Spinal cord (tissue), 10 donors: ENCODE data around the gene PARVG. TPM values are rescaled to one million over a fixed set of nuclear protein-coding genes. Genes with fewer than 3 reads are reported as not detected.

Experiments
- DNase-seq, 6 donors: peaks; one replicate each; pipeline versions ENCODE4 v3.0.0 to v3.0.0-alpha.2; 2013 to 2015; ENCODE audit warnings: low spot score in 6 of 6, low read depth in 4 of 6
- H3K27ac ChIP-seq: one replicate; pipeline ENCODE4 v1.5.1; 2013; ENCODE audit warnings: low read depth, low read length, control low read depth
- H3K27me3 ChIP-seq: one replicate; pipeline ENCODE4 v1.6.1; 2013; ENCODE audit warnings: low read length; ENCODE audit not compliant: control insufficient read depth, insufficient read depth
- H3K36me3 ChIP-seq: one replicate; pipeline ENCODE4 v1.6.1; 2013; ENCODE audit warnings: low read length; ENCODE audit not compliant: control insufficient read depth, insufficient read depth
- H3K4me1 ChIP-seq: one replicate; pipeline ENCODE4 v1.6.1; 2013; ENCODE audit warnings: low read length; ENCODE audit not compliant: control insufficient read depth, insufficient read depth
- H3K4me3 ChIP-seq: one replicate; pipeline ENCODE4 v1.5.1; 2013; ENCODE audit warnings: low read depth, low read length, control low read depth
- H3K9me3 ChIP-seq: one replicate; pipeline ENCODE4 v1.6.1; 2013; ENCODE audit warnings: low read length; ENCODE audit not compliant: control insufficient read depth, insufficient read depth
- WGBS: methylation state at CpG from one replicate; pipeline ENCODE4 v1.1.5; 2013; ENCODE audit warnings: missing lambda C conversion rate; ENCODE audit not compliant: insufficient coverage; 5-methylcytosine and 5-hydroxymethylcytosine counted together
- polyA plus RNA-seq, 2 donors: library from polyadenylated mRNA; unstranded; fragments of 120-200 nt; gene quantifications; one replicate each; pipeline ENCODE4 v1.2.1, GENCODE V29; 2013; ENCODE audit not compliant: insufficient read length in 2 of 2
- total RNA-seq, 2 donors: library from RNA; depleted of rRNA in 1 of 2; stranded (reverse); fragments of 120-200 nt in 1 of 2; fragments of >200 nt in 1 of 2; gene quantifications; one replicate each; pipeline versions ENCODE4 v1.2.3 to v1.2.4, GENCODE V29; 2013 to 2014
- donor health status: healthy.

Gene PARVG
- total and polyA plus RNA-seq, 4 donors: 5.8 to 7.3 (median 6.5) TPM

DNA sequence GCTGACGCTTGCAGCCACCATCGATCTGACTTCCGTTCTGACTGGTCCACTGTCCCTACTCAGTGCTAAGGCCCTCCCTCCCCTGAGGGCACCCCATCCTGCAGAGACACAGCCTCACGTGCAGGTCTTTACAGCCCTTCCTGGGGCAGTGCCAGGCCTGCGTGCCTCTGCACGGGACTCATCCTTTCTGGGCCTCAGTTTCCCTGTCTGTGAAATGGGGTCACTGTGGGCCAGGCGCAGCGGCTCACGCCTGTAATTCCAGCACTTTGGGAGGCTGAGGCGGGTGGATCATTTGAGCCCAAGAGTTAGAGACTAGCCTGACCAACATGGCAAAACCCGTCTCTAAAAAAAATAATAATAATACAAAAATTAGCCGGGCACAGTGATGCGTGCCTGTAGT lies 17.8 kb upstream of the PARVG start:
- Histone ChIP-seq H3K27ac (no peak overlapping the region), H3K4me1 (peaks cover 47% of the 10 kb centered on the region), H3K27me3 (no peaks in the 10 kb centered on the region), H3K4me3 (no peak overlapping the region), H3K9me3 (no peaks in the 10 kb centered on the region), H3K36me3 (peaks cover 15% of the 10 kb centered on the region)
- DNase-seq: no peak
- 89% methylated on average over 7 of the region's 13 CpGs for WGBS

DNA sequence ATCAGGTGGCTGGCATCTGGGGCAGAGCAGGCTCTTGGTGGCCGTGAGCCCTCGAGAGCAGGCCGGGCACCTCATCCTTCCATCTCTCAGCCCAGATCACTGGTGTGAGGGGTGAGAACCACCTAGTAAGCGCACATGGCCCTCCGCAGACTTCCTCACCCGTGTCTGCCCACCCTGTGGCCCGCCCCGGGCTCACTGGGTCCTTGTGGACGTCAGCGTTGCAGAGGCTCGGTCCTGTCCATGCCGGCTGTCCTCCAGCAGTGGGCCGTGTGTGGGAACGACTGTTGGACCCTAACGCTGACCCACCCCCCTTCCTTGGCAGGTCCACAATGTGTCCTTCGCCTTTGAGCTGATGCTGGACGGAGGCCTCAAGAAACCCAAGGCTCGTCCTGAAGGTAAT lies 17.2 kb upstream of the PARVG start:
- Histone ChIP-seq H3K4me1 (peaks cover 42% of the 10 kb centered on the region), H3K4me3 (no peak overlapping the region), H3K9me3 (no peaks in the 10 kb centered on the region), H3K27me3 (no peaks in the 10 kb centered on the region), H3K36me3 (peaks cover 19% of the 10 kb centered on the region), H3K27ac (no peak overlapping the region)
- no peak for DNase-seq
- 94% methylated on average over 18 of the region's 18 CpGs for WGBS

DNA sequence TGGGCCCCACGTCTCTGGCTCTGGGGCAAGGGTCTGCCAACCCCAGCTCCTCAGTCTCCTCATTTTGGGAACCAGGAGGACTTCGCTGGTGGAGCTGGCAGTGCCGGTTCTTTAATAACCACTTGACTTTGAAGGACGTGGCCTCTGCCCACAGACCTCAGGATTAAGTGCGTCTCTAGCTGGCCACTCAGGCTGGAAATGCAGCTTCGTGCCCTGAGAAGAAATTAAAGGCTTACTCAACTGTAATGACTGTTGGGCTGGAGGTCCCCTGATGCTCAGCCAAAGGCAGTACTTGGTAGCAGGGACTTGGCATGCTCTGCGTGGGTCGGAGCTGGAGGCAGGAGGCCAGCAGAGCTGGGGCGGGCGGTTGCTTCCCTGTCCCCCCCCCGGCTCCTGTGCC lies 16.7 kb upstream of the PARVG start:
- Histone ChIP-seq H3K4me3 (no peak overlapping the region), H3K4me1 (peaks cover 37% of the 10 kb centered on the region)

DNA sequence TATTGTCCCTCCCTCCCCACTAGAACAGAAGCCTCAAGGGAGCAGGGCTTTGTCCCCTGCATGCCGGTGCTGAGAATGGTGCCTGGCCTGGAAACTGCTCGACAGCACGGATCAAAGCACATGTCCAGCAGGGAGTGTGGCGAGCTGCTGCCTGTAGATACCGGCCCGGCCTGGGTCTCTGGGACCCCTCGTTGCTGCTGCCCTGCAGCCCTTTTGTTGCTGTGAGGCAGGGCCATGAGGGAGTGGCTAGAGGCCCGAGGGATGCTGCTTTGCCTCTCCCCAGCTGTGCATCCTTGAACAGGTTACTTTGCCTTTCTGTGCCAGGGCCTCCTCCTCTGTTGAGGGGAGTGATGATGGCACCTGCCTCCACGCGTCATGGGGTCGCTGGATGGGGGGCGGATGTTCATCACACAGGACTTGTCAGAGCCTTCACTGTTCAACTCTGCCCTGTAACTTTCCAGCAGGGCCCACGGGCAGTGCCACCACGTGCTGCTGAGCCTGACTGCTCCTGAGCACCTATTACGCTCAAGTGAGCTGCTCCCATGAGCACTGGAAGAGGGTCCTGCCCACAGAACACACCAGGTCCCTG lies 15.3 kb upstream of the PARVG start:
- Histone ChIP-seq H3K4me1 (peaks cover 25% of the 10 kb centered on the region), H3K4me3 (no peak overlapping the region), H3K9me3 (no peaks in the 10 kb centered on the region), H3K27me3 (no peaks in the 10 kb centered on the region), H3K27ac (no peak overlapping the region), H3K36me3 (peaks cover 21% of the 10 kb centered on the region)
- no peak for DNase-seq
- WGBS: 79% methylated on average over 11 of the region's 15 CpGs

More for the DNA sequence above, 16.7 kb upstream of the PARVG start:
- WGBS: 50% methylated on average over 11 of the region's 11 CpGs
- no peaks in the 10 kb centered on the region for H3K27me3 ChIP-seq
- H3K9me3 ChIP-seq: no peaks in the 10 kb centered on the region
- peaks cover 21% of the 10 kb centered on the region for H3K36me3 ChIP-seq
- no peak overlapping the region for H3K27ac ChIP-seq
- no peak for DNase-seq

DNA sequence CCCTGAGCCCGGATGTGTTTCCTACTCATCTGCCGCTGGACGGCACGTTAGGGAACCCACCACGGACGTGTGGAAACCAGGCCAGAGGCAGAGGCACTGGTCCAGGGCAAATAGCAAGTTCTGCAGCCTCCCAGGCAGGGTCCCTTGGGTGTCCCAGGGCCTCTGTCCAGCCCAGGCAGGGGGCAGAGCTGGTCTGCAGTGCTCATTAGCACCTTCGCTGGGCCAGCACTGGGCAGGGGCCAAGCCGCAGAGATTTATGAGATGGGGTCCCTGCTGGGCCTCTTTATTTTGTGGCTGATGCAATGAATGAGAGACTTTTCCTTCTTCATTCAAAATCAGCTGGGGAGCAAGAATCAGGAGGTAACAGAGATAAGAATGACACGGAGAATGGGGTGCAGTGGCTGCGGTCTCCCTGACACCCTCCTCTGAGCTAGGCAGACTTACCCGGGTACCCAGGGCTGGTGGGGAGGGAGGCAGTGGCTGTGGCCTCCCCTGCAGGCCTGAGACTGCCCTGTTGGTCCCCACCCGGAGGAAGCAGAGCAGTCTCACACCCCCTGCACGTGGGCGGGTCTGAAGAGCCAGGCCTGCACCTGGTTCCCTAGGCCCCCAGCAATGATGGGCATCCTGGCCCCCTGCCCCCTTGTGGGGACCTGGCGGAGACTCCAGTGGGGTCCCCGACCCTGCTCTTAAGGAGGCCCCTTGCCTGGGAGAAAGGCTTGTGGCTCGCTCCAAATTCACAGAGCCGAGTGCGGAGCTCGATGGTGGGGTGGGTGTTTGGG lies 14.0 kb upstream of the PARVG start:
- DNase-seq: no peak
- peaks cover 21% of the 10 kb centered on the region for H3K36me3 ChIP-seq
- no peaks in the 10 kb centered on the region for H3K27me3 ChIP-seq
- 73% methylated on average over 18 of the region's 20 CpGs for WGBS
- H3K27ac ChIP-seq: no peak overlapping the region
- peaks cover 29% of the 10 kb centered on the region for H3K4me1 ChIP-seq
- no peaks in the 10 kb centered on the region for H3K9me3 ChIP-seq
- H3K4me3 ChIP-seq: no peak overlapping the region

DNA sequence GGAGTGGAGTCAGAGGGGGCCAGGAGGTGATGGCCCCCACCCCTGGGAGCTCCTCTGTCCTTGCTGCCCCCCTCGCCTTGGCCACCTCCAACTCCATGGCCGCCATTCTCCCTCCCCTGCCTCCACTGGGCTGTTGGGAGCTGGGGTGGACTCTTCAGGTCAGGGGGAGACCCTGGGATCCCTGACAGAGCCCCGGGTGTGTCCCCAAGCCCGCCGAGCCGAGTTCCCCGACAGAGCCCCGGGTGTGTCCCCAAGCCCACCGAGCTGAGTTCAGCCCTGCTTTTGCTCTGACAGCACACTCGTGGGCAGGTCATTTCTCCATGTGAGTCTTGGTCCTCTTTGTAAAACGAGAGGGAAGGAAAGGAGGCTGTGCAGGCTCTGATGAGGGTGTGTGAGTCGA lies 13.2 kb upstream of the PARVG start:
- Histone ChIP-seq H3K27me3 (no peaks in the 10 kb centered on the region), H3K4me1 (peaks cover 35% of the 10 kb centered on the region), H3K4me3 (no peak overlapping the region), H3K9me3 (no peaks in the 10 kb centered on the region), H3K36me3 (peaks cover 21% of the 10 kb centered on the region), H3K27ac (no peak overlapping the region)
- DNase-seq: no peak
- 93% methylated on average over 10 of the region's 12 CpGs for WGBS

DNA sequence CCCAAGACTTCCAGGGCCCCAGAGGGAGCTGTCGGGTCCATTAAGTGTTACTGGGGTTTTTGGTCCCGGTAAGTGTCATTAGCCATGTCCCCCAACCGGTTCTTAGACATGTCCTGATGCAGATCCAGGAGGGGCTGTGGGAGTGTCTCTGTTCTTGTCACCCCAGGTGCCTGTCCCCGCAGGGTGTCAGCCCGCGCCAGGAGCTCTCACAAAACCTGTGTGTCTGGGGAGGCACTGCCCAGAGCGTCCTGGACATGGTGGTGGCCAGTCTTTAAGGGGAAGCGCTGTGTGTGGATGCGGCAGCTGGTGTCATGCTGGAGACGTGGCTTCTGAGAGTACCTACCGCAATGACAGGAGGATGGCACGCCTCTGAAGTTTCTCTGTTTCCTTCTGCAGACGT lies 12.5 kb upstream of the PARVG start:
- WGBS: 93% methylated on average over 11 of the region's 13 CpGs
- peaks cover 21% of the 10 kb centered on the region for H3K36me3 ChIP-seq
- no peaks in the 10 kb centered on the region for H3K9me3 ChIP-seq
- H3K4me3 ChIP-seq: no peak overlapping the region
- peaks cover 41% of the 10 kb centered on the region for H3K4me1 ChIP-seq
- H3K27me3 ChIP-seq: no peaks in the 10 kb centered on the region
- H3K27ac ChIP-seq: no peak overlapping the region
- no peak for DNase-seq

DNA sequence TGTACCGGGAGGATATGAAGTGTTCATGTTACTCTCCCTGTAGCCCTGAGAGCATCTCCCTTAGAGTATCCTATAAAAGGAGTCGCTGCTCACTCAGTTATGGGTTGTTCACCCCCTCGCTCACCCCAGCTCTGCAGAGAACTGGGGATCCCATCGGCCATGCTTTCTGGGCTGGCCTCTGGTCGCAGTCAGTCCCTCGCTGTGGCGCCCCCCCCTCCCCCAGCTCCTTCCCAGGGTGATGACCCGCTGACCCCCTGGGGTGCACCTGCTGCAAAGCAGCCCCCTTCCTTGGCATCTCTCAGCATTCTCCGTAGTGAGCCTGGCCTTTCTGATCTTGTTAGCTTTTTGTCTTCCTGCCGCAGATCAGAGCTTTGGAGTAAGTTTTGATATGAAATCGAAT lies 10.3 kb upstream of the PARVG start:
- no peak for DNase-seq
- H3K27ac ChIP-seq: no peak overlapping the region
- peaks cover 18% of the 10 kb centered on the region for H3K36me3 ChIP-seq
- H3K4me1 ChIP-seq: peaks cover 28% of the 10 kb centered on the region
- H3K27me3 ChIP-seq: no peaks in the 10 kb centered on the region
- no peak overlapping the region for H3K4me3 ChIP-seq
- 71% methylated on average over 7 of the region's 11 CpGs for WGBS
- H3K9me3 ChIP-seq: no peaks in the 10 kb centered on the region

DNA sequence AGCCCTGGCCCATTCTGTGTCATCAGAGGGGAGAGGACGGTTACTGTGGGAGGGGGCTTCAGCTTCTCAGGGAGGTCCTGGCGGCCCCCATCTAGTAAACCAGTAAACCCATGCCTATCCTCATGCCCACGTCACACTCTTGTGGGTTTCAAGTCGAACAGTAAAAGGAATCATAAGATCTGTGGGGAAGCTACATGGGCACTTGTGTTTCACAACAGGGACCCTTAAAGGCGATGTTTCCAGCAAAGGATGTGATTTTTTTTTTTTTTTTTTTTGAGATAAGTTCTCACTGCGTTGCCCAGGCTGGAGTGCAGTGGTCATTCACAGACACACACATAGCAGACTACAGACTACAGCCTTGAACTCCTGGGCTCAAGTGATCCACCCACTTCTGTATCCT lies 9.2 kb upstream of the PARVG start:
- Histone ChIP-seq H3K4me3 (no peak overlapping the region), H3K4me1 (peaks cover 24% of the 10 kb centered on the region), H3K27me3 (no peaks in the 10 kb centered on the region), H3K36me3 (peaks cover 11% of the 10 kb centered on the region), H3K27ac (no peak overlapping the region), H3K9me3 (no peaks in the 10 kb centered on the region)
- DNase-seq: no peak
- WGBS: no CpG with 5 or more reads among the region's 6 CpGs
